ENCODE data around the gene PSG3.

- TF ChIP-seq CTCF (conservative IDR thresholded peaks at IDR 0.05), result peak; percentile 92
- TF ChIP-seq EZH2 (IDR thresholded peaks at IDR 0.05; ENCODE audit: low read depth), result no peak
Observed at GRCh38 chr19:42683917-42684513, 56.3 kb downstream of the PSG3 start.
